Neural progenitor cell (in vitro differentiated cells): ENCODE results near the gene RBFOX1. TPM values are rescaled to one million over a fixed set of nuclear protein-coding genes. Genes with fewer than 3 reads are reported as not detected.

Experiments
- DNase-seq: peaks from one replicate; pipeline ENCODE4 v3.0.0-alpha.2; 2016; ENCODE audit warnings: low spot score
- H2AFZ ChIP-seq: fragments of 200-600 bp; sonication (generic); replicated peaks from 2 replicates; pipeline ENCODE4 v1.6.1; 2016; ENCODE audit warnings: antibody characterized with exemption
- H3F3A ChIP-seq: fragments of 200-600 bp; sonication (generic); 2 replicates; pipeline ENCODE4 v1.6.1; 2016; ENCODE audit warnings: antibody characterized with exemption, low read depth
- H3K27ac ChIP-seq: fragments of 200-600 bp; sonication (generic); 2 replicates; pipeline ENCODE4 v1.5.1; 2016; ENCODE audit warnings: mild to moderate bottlenecking
- H3K27me3 ChIP-seq: fragments of 200-600 bp; sonication (generic); 2 replicates; pipeline ENCODE4 v1.6.1; 2016; ENCODE audit warnings: mild to moderate bottlenecking, moderate library complexity
- H3K36me3 ChIP-seq: fragments of 200-600 bp; sonication (generic); 2 replicates; pipeline ENCODE4 v1.5.1; 2016
- H3K4me1 ChIP-seq: fragments of 200-600 bp; sonication (generic); 2 replicates; pipeline ENCODE4 v1.6.1; 2016; ENCODE audit warnings: mixed run types
- H3K4me2 ChIP-seq: fragments of 200-600 bp; sonication (generic); 2 replicates; pipeline ENCODE4 v1.6.1; 2016
- H3K4me3 ChIP-seq: fragments of 200-600 bp; sonication (generic); 2 replicates; pipeline ENCODE4 v1.5.1; 2016
- H3K79me2 ChIP-seq: fragments of 200-600 bp; sonication (generic); 2 replicates; pipeline ENCODE4 v1.6.1; 2016; ENCODE audit warnings: low read depth
- H3K9ac ChIP-seq: fragments of 200-600 bp; sonication (generic); 2 replicates; pipeline ENCODE4 v1.6.1; 2016
- H3K9me3 ChIP-seq: fragments of 200-600 bp; sonication (generic); 2 replicates; pipeline ENCODE4 v1.5.1; 2016; ENCODE audit warnings: low read depth
- H4K20me1 ChIP-seq: fragments of 200-600 bp; sonication (generic); 2 replicates; pipeline ENCODE4 v1.6.1; 2016; ENCODE audit warnings: low read depth
- H3K27ac Mint-ChIP-seq: 3 replicates; pipeline ENCODE4 v1.8.0; 2021; ENCODE audit warnings: mixed read lengths
- H3K27me3 Mint-ChIP-seq: 2 replicates; pipeline ENCODE4 v1.8.0; 2022; ENCODE audit warnings: low read depth, mild to moderate bottlenecking, inconsistent platforms, moderate library complexity, mixed read lengths; ENCODE audit not compliant: insufficient read depth
- H3K36me3 Mint-ChIP-seq: 3 replicates; pipeline ENCODE4 v1.8.0; 2021; ENCODE audit warnings: mixed read lengths
- H3K4me1 Mint-ChIP-seq: 3 replicates; pipeline ENCODE4 v1.8.0; 2021; ENCODE audit warnings: mixed read lengths
- H3K4me3 Mint-ChIP-seq: 3 replicates; pipeline ENCODE4 v1.8.0; 2021; ENCODE audit warnings: mild to moderate bottlenecking, moderate library complexity, mixed read lengths
- H3K9me3 Mint-ChIP-seq: 3 replicates; pipeline ENCODE4 v1.8.0; 2020; ENCODE audit warnings: mixed read lengths
- CTCF ChIP-seq: fragments of 200-600 bp; sonication (generic); IDR thresholded peaks from 2 replicates; pipeline ENCODE4 v1.5.1; 2017; ENCODE audit warnings: antibody characterized with exemption, mild to moderate bottlenecking
- EZH2 ChIP-seq: fragments of 200-600 bp; sonication (generic); IDR thresholded peaks from 2 replicates; pipeline ENCODE4 v1.6.1; 2017; ENCODE audit warnings: antibody characterized with exemption, mild to moderate bottlenecking, moderate library complexity
- EZH2phosphoT487 ChIP-seq: fragments of 200-600 bp; sonication (generic); IDR thresholded peaks from 2 replicates; pipeline ENCODE4 v1.6.1; 2017; ENCODE audit warnings: antibody characterized with exemption
- total RNA-seq: library from RNA; depleted of rRNA; stranded (reverse); fragments of >200 nt; gene quantifications from 2 replicates; pipeline ENCODE4 v1.2.3, GENCODE V29; 2015; ENCODE audit warnings: low replicate concordance

RBFOX1 gene
- total RNA-seq, 1 donor from 2014 or later: 1.2 TPM

GRCh38 chr16:7653746-7654461 lies 321.3 kb downstream of the RBFOX1 start:
- H3K79me2 ChIP-seq: no peaks in the 10 kb centered on the region
- no peak overlapping the region for H3K4me2 ChIP-seq
- H3K36me3 ChIP-seq: no peaks in the 10 kb centered on the region
- DNase-seq: no peak
- no peak overlapping the region for H3K4me3 Mint-ChIP-seq
- no peak overlapping the region for H3K27ac ChIP-seq
- no peaks in the 10 kb centered on the region for H4K20me1 ChIP-seq
- H3K4me1 Mint-ChIP-seq: peaks cover 16% of the 10 kb centered on the region
- H3K27ac Mint-ChIP-seq: no peak overlapping the region
- no peaks in the 10 kb centered on the region for H3K36me3 Mint-ChIP-seq
- no peak overlapping the region for H3K4me3 ChIP-seq
- no peaks in the 10 kb centered on the region for H3K9me3 Mint-ChIP-seq
- H2AFZ ChIP-seq: no peak overlapping the region
- H3K27me3 ChIP-seq: no peaks in the 10 kb centered on the region
- TF ChIP-seq EZH2 (no peak), EZH2phosphoT487 (no peak), CTCF (no peak)
- H3K9ac ChIP-seq: no peak overlapping the region
- no peaks in the 10 kb centered on the region for H3K9me3 ChIP-seq
- H3K4me1 ChIP-seq: no peaks in the 10 kb centered on the region
- peaks cover 2% of the 10 kb centered on the region for H3K27me3 Mint-ChIP-seq
- H3F3A ChIP-seq: no peaks in the 10 kb centered on the region

- Mint-ChIP-seq H3K27me3 (no peaks in the 10 kb centered on the region), H3K36me3 (no peaks in the 10 kb centered on the region), H3K9me3 (no peaks in the 10 kb centered on the region), H3K27ac (no peak overlapping the region), H3K4me1 (peaks cover 12% of the 10 kb centered on the region), H3K4me3 (no peak overlapping the region)
- Histone ChIP-seq H3K4me2 (peak overlapping the region; percentile 4), H2AFZ (no peak overlapping the region), H3K79me2 (no peaks in the 10 kb centered on the region), H3K27ac (no peak overlapping the region), H4K20me1 (no peaks in the 10 kb centered on the region), H3K27me3 (no peaks in the 10 kb centered on the region), H3K4me1 (peaks cover 18% of the 10 kb centered on the region), H3F3A (no peaks in the 10 kb centered on the region), H3K36me3 (no peaks in the 10 kb centered on the region), H3K4me3 (no peak overlapping the region), H3K9ac (no peak overlapping the region), H3K9me3 (no peaks in the 10 kb centered on the region)
- TF ChIP-seq EZH2: no peak
- no peak for TF ChIP-seq EZH2phosphoT487
- TF ChIP-seq CTCF: no peak
- DNase-seq: peak; percentile 32
Measured at GRCh38 chr16:7675628-7676027, 343.0 kb downstream of the RBFOX1 start.

- H3K9me3 Mint-ChIP-seq: no peaks in the 10 kb centered on the region
- TF ChIP-seq EZH2: no peak
- TF ChIP-seq CTCF: no peak
- no peak for TF ChIP-seq EZH2phosphoT487
- H3K4me3 Mint-ChIP-seq: no peak overlapping the region
- Histone ChIP-seq H3K27ac (no peak overlapping the region), H3K4me1 (peaks cover 16% of the 10 kb centered on the region), H4K20me1 (no peaks in the 10 kb centered on the region), H3K9ac (no peak overlapping the region), H3K4me2 (no peak overlapping the region), H2AFZ (no peak overlapping the region), H3K79me2 (no peaks in the 10 kb centered on the region), H3K36me3 (no peaks in the 10 kb centered on the region), H3K9me3 (no peaks in the 10 kb centered on the region), H3F3A (no peaks in the 10 kb centered on the region), H3K27me3 (no peaks in the 10 kb centered on the region), H3K4me3 (no peak overlapping the region)
- no peak for DNase-seq
- no peak overlapping the region for H3K27ac Mint-ChIP-seq
- H3K27me3 Mint-ChIP-seq: no peaks in the 10 kb centered on the region
- H3K4me1 Mint-ChIP-seq: peaks cover 10% of the 10 kb centered on the region
- no peaks in the 10 kb centered on the region for H3K36me3 Mint-ChIP-seq
Measured at GRCh38 chr16:7680296-7680695, 347.7 kb downstream of the RBFOX1 start.
